GM13976 (cell line): ENCODE results near the gene SLCO2A1.

Experiments used
- DNase-seq: peaks from one replicate; pipeline ENCODE4 v3.0.0; 2012; ENCODE audit warnings: low spot score
- CTCF ChIP-seq: IDR thresholded peaks from 2 replicates; pipeline ENCODE4 v1.5.1; 2012; ENCODE audit warnings: borderline replicate concordance, mild to moderate bottlenecking; ENCODE audit not compliant: insufficient read depth; ENCODE audit errors: extremely low read depth, missing control alignments, control extremely low read depth
- in situ Hi-C: fragments of 300-500 bp; cut with MboI; formaldehyde crosslinking; loops from one replicate; pipeline ENCODE4 v1.12.0; 2022; ENCODE audit warnings: low sequenced_read_pairs, mixed read lengths, inconsistent platforms; ENCODE audit not compliant: unreplicated experiment

Gene SLCO2A1

GRCh38 chr3:133890037-133890436 is 139.7 kb downstream of the SLCO2A1 start:
- in situ Hi-C loops: no loop called here
- no peak for TF ChIP-seq CTCF
- DNase-seq: no peak

- no peak for TF ChIP-seq CTCF
- no peak for DNase-seq
- in situ Hi-C loops: no loop called here
Measured at GRCh38 chr3:133888726-133889340, 140.9 kb downstream of the SLCO2A1 start.

GRCh38 chr3:133887803-133888703 is 141.7 kb downstream of the SLCO2A1 start:
- no peak for TF ChIP-seq CTCF
- DNase-seq: no peak
- in situ Hi-C loops: no loop called here

- no peak for DNase-seq
- in situ Hi-C loops: no loop called here
- TF ChIP-seq CTCF: no peak
Measured at GRCh38 chr3:133887074-133887802, 142.5 kb downstream of the SLCO2A1 start.

GRCh38 chr3:133886031-133886722 is 143.5 kb downstream of the SLCO2A1 start:
- DNase-seq: peak; percentile 6
- in situ Hi-C loops: no loop called here
- no peak for TF ChIP-seq CTCF
